ENCODE measurements around the gene ITGB3.

- TF ChIP-seq CTCF (IDR thresholded peaks at IDR 0.05): no peak
- TF ChIP-seq POLR2A (IDR thresholded peaks at IDR 0.05): no peak
- no peak for TF ChIP-seq EP300 (IDR thresholded peaks at IDR 0.05)
Observed at GRCh38 chr17:47224966-47225365, 28.7 kb upstream of the ITGB3 start.

Measured in gastroesophageal sphincter (tissue), 3 donors.